HepG2 (cell line): ENCODE results near the gene ARHGAP22. TPM values are rescaled to one million over a fixed set of nuclear protein-coding genes. Genes with fewer than 3 reads are reported as not detected.

ENCODE experiments used
- ATAC-seq: fragments of 200-7000 bp; cut with Tn5 transposase; 3 replicates; pipeline ENCODE4 v1.9.1; 2020; ENCODE audit warnings: mild to moderate bottlenecking, moderate library complexity
- BruUV-seq: library from RNA; stranded (reverse); fragments of 400-500 nt; replicated peaks from 2 replicates; lab custom pipeline; 2021; lab: Mats Ljungman, UMichigan
- CTCF ChIA-PET: fragments of 300-600 bp; formaldehyde crosslinking; extraction: SDS; loops from one replicate; lab custom pipeline; 2021; ENCODE audit warnings: low total read pairs, inconsistent platforms, low intra/inter-chr PET ratio; lab: Yijun Ruan, JAX
- POLR2A ChIA-PET: fragments of 350-600 bp; sonication (Branson Sonifier 250); formaldehyde crosslinking; loops from one replicate; lab custom pipeline; 2020; ENCODE audit warnings: antibody characterized with exemption, inconsistent platforms; lab: Yijun Ruan, JAX
- DNase-seq: peaks from one replicate; pipeline ENCODE4 v3.0.0-alpha.2; 2015; ENCODE audit warnings: low spot score
- FAIRE-seq: peaks from 3 replicates; lab custom pipeline; 2011; peaks lifted over from hg19 to GRCh38; lab: Jason Lieb, UNC
- H2AFZ ChIP-seq: one replicate; pipeline ENCODE4 v1.6.1; 2011; ENCODE audit warnings: low read length, inconsistent platforms
- H3K27ac ChIP-seq: fragments of 300-600 bp; 3 replicates; pipeline ENCODE4 v1.8.0; 2011; ENCODE audit warnings: mixed run types, mild to moderate bottlenecking, mixed read lengths, low read length, inconsistent platforms; ENCODE audit not compliant: insufficient read depth; ENCODE audit errors: extremely low read length
- H3K27me3 ChIP-seq, 2 experiments: fragments of 200-600 bp in 1 of 2; 2 replicates in 1 of 2; 3 replicates in 1 of 2; pipeline versions ENCODE4 v1.6.0 to v1.8.0; 2011; ENCODE audit warnings: low read length in 2 of 2, mild to moderate bottlenecking in 2 of 2, moderate library complexity in 2 of 2, inconsistent platforms in 1 of 2; ENCODE audit not compliant: insufficient read depth in 2 of 2, control insufficient read depth in 1 of 2
- H3K36me3 ChIP-seq, 2 experiments: fragments of 200-600 bp in 1 of 2; replicated peaks in 1 of 2; 2 replicates in 1 of 2; 3 replicates in 1 of 2; pipeline versions ENCODE4 v1.5.1 to v1.8.0; 2011; ENCODE audit warnings: low read length in 2 of 2, inconsistent platforms in 1 of 2; ENCODE audit not compliant: insufficient read depth in 2 of 2, control insufficient read depth in 1 of 2
- H3K4me1 ChIP-seq: 2 replicates; pipeline ENCODE4 v1.5.1; 2012; ENCODE audit warnings: low read length, inconsistent platforms; ENCODE audit not compliant: insufficient read depth
- H3K4me2 ChIP-seq: 2 replicates; pipeline ENCODE4 v1.6.0; 2011; ENCODE audit warnings: low read depth, low read length, inconsistent platforms
- H3K4me3 ChIP-seq, 3 experiments: fragments of 200-600 bp in 1 of 3; sonication (generic), shearing (Covaris generic) in 1 of 3; replicated peaks in 1 of 3; 2 replicates each; pipeline ENCODE4 v1.5.1; 2011 to 2016; ENCODE audit warnings: low read length in 3 of 3, inconsistent platforms in 2 of 3, low read depth in 2 of 3, mild to moderate bottlenecking in 2 of 3, control low read depth in 1 of 3, mixed read lengths in 1 of 3; ENCODE audit not compliant: insufficient read depth in 1 of 3
- H3K79me2 ChIP-seq: one replicate; pipeline ENCODE4 v1.6.1; 2011; ENCODE audit warnings: low read length, inconsistent platforms; ENCODE audit not compliant: insufficient read depth
- H3K9ac ChIP-seq: 2 replicates; pipeline ENCODE4 v1.6.0; 2011; ENCODE audit warnings: mild to moderate bottlenecking, low read depth, low read length, inconsistent platforms; ENCODE audit not compliant: insufficient read depth
- H3K9me3 ChIP-seq: 2 replicates; pipeline ENCODE4 v1.5.1; 2012; ENCODE audit warnings: mild to moderate bottlenecking, low read length
- H4K20me1 ChIP-seq: 2 replicates; pipeline ENCODE4 v1.6.0; 2011; ENCODE audit warnings: inconsistent platforms, mild to moderate bottlenecking, low read length, moderate library complexity; ENCODE audit not compliant: insufficient read depth
- DMTF1 ChIP-seq: sonication (generic); formaldehyde crosslinking; IDR thresholded peaks from 2 replicates; pipeline ENCODE4 v1.4.0; 2020; ENCODE audit warnings: mild to moderate bottlenecking, missing genetic modification reagents
- JUNB ChIP-seq: sonication (generic); formaldehyde crosslinking; IDR thresholded peaks from 2 replicates; pipeline ENCODE4 v1.8.0; 2022; ENCODE audit warnings: missing genetic modification reagents, mild to moderate bottlenecking, borderline replicate concordance
- MLX ChIP-seq: IDR thresholded peaks from 2 replicates; pipeline ENCODE4 v1.6.1; 2016
- ZBTB8A ChIP-seq: sonication (generic); formaldehyde crosslinking; IDR thresholded peaks from 2 replicates; pipeline ENCODE4 v1.4.0; 2020; ENCODE audit warnings: mild to moderate bottlenecking, low read depth, missing genetic modification reagents, borderline replicate concordance
- ZMAT5 ChIP-seq: sonication (generic); formaldehyde crosslinking; IDR thresholded peaks from 2 replicates; pipeline ENCODE4 v1.5.0; 2020; ENCODE audit warnings: mild to moderate bottlenecking, low read depth, missing genetic modification reagents, borderline replicate concordance
- ZNF20 ChIP-seq: sonication (generic); formaldehyde crosslinking; IDR thresholded peaks from 2 replicates; pipeline ENCODE4 v1.4.0; 2020; ENCODE audit warnings: mild to moderate bottlenecking, moderate library complexity, missing genetic modification reagents
- ZNF317 ChIP-seq: sonication (generic); formaldehyde crosslinking; IDR thresholded peaks from 2 replicates; pipeline ENCODE4 v1.5.0; 2020; ENCODE audit warnings: mild to moderate bottlenecking, missing genetic modification reagents
- ZNF335 ChIP-seq: sonication (generic); formaldehyde crosslinking; IDR thresholded peaks from 2 replicates; pipeline ENCODE4 v1.4.0; 2020; ENCODE audit warnings: missing genetic modification reagents
- WGBS: methylation state at CpG from one replicate; pipeline ENCODE4 v1.1.6; 2017; ENCODE audit warnings: low lambda C conversion rate; 5-methylcytosine and 5-hydroxymethylcytosine counted together
- in situ Hi-C: cut with HindIII; loops from 2 replicates; pipeline ENCODE4 v1.10.0; 2017; ENCODE audit warnings: low pct_unique_long_range_greater_than_20kb; ENCODE audit not compliant: extremely low pct_ligation_motif_present
- intact Hi-C: fragments of 100-400 bp; cut with micrococcal nuclease; formaldehyde crosslinking; loops from one replicate; pipeline ENCODE4 v1.10.0; 2022; ENCODE audit not compliant: unreplicated experiment
- polyA plus RNA-seq, 8 experiments: library from polyadenylated mRNA; depleted of rRNA in 3 of 8; stranded (reverse) in 7 of 8; unstranded in 1 of 8; fragments of >200 nt; fragmentation: Illumina TruSeq in 4 of 8; extraction: Trizol in 4 of 8; gene quantifications; 2 replicates each; pipeline versions ENCODE4 v1.2.1 to v1.2.3, GENCODE V29; 2011 to 2016; ENCODE audit warnings: low read depth in 4 of 8, missing spikeins in 1 of 8, mixed read lengths in 1 of 8; ENCODE audit not compliant: insufficient read depth in 1 of 8
- total RNA-seq, 5 experiments: library from RNA; depleted of rRNA; stranded (reverse); fragments of >200 nt; fragmentation: Illumina TruSeq; extraction: Trizol; gene quantifications; 2 replicates each; pipeline ENCODE4 v1.2.3, GENCODE V29; 2016; ENCODE audit warnings: low read depth in 1 of 5

ARHGAP22 gene
- total and polyA plus RNA-seq, 2 of the 13 experiments (the other 11 are each of a cell fraction or from before 2014, with no cell fraction given) = 0.08 to 0.38 TPM

GRCh38 chr10:48412933-48413332 lies 191.9 kb downstream of the ARHGAP22 start (continued):
- TF ChIP-seq DMTF1 = no peak
- TF ChIP-seq ZMAT5 = no peak
- no peak for TF ChIP-seq ZBTB8A (CRISPR knock-in tag)
- no peak for TF ChIP-seq ZNF335 (CRISPR knock-in tag)
- TF ChIP-seq, all 625 proteins: peak for 0

GRCh38 chr10:48412081-48412480 lies 192.8 kb downstream of the ARHGAP22 start:
- H3K9me3 ChIP-seq = no peaks in the 10 kb centered on the region
- intact Hi-C loops = loop anchor here (10.0 kb wide), 1 partner anchor 47 kb away; no protein-coding TSS in a partner anchor
- peaks cover 0 to 22% of the 10 kb centered on the region in 2 experiments; a peak in 1 of 5 replicates for H3K36me3 ChIP-seq
- ATAC-seq (no peak), FAIRE-seq (no peak), DNase-seq (no peak)
- no peaks in the 10 kb centered on the region for H4K20me1 ChIP-seq
- in situ Hi-C loops = no loop called here
- 93% methylated on average over 3 of the region's 3 CpGs for WGBS
- H3K27ac ChIP-seq = no peak overlapping the region
- ChIA-PET CTCF (no interaction called here), POLR2A (no interaction called here)
- no peak overlapping the region for H3K4me3 ChIP-seq
- H3K27me3 ChIP-seq = no peaks in the 10 kb centered on the region
- H3K79me2 ChIP-seq = no peaks in the 10 kb centered on the region
- no peak overlapping the region for H2AFZ ChIP-seq
- H3K9ac ChIP-seq = no peak overlapping the region
- H3K4me2 ChIP-seq = no peak overlapping the region
- TF ChIP-seq JUNB (CRISPR knock-in tag) = no peak
- TF ChIP-seq MLX = no peak
- TF ChIP-seq ZNF317 (CRISPR knock-in tag) = peak; percentile 96
- no peak for TF ChIP-seq ZNF20 (CRISPR knock-in tag)
- H3K4me1 ChIP-seq = peaks cover 21% of the 10 kb centered on the region
- BruUV-seq = no TSS peak
